Ramos (cell line): ENCODE measurements around the gene SAG.

Experiments
- in situ Hi-C: fragments of 300-500 bp; cut with MboI; formaldehyde crosslinking; loops from one replicate; pipeline ENCODE4 v1.14.3; 2022; ENCODE audit warnings: low sequenced_read_pairs; ENCODE audit not compliant: unreplicated experiment

Gene SAG

DNA sequence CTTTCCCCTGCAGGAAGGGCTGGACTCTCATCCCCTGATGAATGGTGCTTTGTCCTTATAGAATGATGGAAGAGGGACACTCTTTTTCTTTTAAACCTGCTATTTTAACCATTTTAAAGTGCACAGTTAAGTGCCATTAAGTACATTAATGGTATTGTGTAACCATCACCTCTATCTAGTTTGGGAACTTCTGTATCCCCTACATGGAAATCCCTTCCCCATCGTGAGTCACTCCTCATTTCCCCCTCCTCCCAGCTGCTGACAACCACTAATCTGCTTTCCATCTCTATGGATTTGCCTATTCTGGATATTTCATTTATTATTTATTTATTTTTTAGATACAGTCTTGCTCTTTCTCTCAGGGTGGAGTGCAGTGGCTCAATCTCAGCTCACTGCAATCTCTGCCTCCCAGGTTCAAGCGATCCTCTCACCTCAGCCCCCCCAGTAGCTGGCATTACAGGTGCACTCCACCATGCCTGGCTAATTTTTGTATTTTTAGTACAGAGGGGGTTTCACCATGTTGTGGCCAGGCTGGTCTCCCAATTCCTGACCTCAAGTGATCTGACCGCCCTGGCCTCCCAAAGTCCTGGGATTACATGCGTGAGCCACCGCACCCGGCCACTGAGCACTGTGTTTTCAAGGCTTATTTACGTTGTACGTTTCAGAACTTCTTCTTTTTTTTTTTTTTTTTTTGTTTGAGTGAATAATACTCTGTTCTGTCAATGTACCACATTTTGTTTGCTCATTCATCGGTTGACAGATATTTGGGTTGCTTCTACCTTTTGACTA is 62.5 kb downstream of the SAG start:
- in situ Hi-C loops, result loop anchor here (25.0 kb wide), 2 partner anchors 283 to 1708 kb away; no protein-coding TSS in a partner anchor

DNA sequence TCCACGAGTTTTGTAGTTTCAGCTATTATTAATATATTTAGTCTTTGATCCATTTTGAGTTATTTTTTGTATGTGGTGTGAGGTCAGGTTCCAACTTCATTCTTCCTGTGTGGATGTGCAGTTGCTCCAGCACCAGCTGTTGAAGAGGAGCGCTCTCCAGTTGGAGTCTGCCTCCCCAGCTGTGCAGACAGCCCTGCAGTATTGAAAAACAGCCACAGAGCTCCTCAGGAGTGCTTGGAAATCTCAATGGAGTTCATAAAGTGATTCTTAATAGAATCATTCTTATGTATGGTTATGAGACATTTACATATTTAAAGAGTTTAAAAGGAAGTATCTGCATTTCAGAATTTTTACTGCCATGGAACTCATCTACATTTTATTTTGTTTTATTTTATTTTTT is 64.0 kb downstream of the SAG start:
- in situ Hi-C loops, result loop anchor here (25.0 kb wide), 2 partner anchors 284 to 1709 kb away; no protein-coding TSS in a partner anchor

DNA sequence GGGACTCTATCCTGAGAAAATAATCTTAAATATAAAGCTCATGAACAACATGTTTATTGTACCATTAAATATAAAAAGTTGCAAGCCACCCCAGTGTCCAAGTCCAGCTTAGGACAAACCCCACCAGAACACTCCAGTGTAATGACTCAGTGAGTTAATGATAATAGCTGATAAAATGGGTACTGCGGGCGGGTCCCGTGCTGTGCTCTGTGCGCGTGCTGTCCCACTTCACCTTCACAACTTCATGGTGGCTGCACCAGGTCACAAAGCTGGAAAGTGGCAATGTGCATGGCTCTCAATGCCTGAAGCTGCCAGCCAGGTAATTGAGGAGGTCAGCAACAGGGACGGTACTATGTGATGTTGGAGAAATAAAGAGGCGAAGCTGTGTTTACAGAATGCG is 65.2 kb downstream of the SAG start:
- in situ Hi-C loops, result loop anchor here (25.0 kb wide), 2 partner anchors 286 to 1711 kb away; no protein-coding TSS in a partner anchor

DNA sequence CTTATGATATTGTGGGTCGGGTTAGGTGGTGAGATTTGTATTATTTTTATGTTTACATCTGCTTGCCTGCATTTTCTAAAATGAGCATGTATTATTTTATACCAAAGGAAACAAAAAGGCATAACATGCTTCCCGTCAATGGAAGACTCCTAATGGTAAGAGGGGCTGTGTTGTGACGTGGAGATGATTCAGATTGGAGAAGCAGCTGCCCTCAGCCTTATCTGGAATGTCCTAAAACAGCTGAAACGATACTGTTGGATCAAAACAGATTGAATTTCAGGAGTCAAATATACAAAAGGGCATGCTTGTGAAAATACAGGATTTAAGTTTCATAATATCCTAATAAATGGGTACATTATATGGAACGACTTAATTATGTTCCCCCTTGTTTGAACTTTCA is 65.7 kb downstream of the SAG start:
- in situ Hi-C loops, result loop anchor here (25.0 kb wide), 2 partner anchors 286 to 1711 kb away; no protein-coding TSS in a partner anchor

DNA sequence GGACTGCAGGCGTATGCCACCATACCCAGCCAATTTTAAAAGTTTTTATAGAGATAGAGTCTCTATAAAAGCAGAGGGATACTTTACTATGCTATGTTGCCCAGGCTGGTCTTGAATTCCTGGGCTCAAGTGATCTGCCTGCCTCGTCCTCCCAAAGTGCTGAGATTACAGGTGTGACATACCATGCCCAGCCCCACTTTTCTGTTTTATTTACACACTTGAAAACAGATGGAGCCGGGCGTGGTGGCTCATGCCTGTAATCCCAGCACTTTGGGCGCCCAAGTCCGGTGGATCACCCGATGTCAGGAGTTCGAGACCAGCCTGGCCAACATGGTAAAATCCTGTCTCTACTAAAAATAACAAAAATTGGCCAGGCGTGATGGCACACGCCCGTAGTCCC is 67.2 kb downstream of the SAG start:
- in situ Hi-C loops, result loop anchor here (25.0 kb wide), 2 partner anchors 287 to 1712 kb away; no protein-coding TSS in a partner anchor

DNA sequence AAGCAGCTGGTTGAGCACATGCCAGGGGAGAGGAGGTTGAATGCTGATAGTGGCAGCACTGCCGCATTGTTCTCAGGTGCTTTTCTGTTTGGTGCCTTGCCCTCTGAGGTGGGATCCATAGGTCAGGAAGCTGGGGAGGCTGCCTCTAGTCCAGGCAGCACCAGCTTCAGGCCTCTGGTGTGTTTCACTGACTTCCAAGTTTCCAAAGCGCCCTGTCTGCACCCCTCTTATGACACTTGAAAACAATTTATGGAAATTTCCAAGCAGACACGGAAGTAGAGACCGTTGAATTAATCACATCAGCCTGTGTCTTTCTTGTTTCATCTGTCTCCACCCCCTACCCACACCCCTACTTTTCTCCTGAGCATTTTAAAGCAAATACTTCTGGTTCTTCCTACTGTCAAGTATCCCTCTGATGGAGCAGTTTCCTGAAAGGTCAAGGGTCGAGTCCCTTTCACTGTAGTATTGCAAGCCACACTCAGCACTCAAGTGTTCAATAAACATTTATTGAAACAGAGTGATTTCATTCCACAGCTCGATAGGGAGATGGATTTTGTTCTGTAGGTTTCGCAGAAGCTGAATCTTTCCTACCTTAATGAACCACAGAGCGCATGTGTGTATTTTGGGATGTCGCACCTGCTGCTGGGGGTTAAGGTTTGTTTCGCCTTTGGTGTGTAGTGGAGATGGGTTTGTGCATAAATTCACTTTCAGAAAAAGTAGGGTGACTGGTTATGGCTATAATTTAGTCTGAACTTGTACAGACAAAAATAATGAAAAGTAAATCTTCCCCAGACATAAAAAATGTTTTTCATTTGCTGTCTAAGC is 68.1 kb downstream of the SAG start:
- in situ Hi-C loops, result no loop called here

DNA sequence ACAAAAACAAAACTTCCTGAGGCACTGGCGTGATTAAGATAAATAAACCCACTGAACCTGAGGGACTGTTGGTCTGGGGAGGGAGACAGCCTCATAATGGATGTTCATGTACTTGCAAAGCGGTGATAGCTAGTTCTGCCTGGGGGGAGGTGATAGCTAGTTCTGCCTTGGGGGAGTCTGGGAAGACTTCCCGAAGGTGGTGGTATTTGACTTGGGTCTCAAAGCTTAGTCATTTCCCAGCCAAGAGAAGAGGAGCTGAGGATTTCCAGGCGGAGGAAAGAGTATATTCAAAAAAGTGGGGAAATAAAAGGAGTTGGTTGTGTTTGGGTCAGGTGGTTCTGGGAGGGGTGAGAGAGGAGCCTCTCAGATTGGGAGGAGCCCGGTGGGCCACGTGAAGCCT is 71.4 kb downstream of the SAG start:
- in situ Hi-C loops, result no loop called here

DNA sequence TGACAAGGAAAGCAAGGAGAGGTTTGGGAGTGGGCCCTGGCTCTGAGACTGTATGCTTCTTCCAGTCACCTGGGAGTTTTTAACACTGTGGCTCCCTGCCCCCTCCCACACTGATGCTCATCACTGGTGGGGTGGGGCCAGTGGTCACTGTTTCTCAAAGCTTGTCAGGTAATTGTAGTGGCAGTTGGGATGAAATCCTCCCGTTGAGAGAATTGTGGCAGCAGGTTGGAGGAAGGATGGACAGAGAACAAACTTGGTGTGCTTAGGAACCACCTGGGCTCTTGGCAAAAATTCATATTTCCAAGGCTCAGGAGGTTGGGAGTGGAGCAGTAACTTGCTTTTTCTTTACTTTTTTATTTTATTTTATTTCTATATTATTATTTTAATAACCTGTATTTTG is 71.8 kb downstream of the SAG start:
- in situ Hi-C loops, result no loop called here

DNA sequence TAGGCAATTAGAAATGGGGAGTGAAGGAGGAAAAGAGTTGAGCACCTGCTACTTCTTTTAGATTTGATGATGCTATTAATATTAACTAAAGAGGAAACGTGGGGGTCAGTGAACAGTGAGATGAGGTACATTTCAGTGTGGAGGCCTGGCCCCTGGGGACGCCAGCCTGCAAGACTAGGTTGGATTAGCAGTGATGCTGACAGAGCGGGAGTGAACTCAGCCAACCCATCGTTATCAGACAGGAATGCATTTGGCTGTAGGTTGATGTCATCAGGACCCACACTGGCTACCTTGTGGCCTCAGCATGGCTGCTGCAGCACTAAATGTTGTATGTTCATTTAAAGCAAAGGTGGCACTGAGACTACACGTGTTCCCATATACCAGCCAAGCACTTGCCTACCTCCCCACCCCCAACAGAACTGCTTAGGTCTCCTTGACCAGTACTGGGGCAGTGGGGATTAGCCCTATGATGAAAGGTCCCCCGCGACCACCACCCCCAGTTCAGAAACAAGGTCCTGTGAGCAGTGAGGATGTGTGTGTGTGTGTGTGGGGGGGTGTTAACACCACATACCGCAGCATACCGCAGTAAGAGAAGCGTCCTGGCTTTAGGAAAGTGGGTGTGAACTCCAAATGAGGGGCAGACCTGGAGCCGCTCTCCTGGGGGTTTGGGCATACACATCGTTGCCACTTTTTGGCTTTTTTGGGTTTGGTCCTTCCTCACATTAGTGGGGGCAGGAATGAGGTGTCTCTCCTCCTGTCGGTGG is 72.7 kb downstream of the SAG start:
- in situ Hi-C loops, result no loop called here

DNA sequence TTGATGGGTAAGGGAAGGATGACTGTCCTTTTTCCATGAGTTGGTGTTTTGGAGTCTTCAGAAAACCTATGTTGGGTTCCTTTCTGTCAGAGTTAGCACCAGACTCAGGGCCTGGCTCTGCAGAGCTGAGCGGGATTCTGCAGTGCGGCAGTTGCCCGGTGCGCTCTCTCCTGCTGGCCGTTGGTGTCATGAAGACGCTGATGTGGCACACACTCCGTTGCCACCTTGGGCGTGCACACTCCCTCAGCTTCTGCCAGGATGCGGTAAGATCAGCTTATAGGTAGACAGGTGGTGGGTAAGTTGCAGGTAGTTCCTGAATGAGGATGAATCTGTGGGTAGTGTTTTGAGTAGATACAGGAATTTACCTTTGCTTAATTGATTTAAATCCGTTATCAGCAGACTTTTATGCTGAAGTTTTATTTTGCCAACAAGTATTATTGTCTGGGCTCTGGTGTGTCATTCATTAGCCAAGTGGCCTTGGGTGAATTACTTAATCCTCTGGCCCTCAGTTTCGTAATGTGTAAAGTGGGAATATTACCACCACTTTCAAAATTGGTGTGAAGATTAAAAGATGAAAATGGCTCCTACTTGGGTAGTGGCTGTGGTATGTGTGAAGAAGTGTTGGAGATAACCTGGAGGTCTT is 73.5 kb downstream of the SAG start:
- in situ Hi-C loops, result no loop called here

DNA sequence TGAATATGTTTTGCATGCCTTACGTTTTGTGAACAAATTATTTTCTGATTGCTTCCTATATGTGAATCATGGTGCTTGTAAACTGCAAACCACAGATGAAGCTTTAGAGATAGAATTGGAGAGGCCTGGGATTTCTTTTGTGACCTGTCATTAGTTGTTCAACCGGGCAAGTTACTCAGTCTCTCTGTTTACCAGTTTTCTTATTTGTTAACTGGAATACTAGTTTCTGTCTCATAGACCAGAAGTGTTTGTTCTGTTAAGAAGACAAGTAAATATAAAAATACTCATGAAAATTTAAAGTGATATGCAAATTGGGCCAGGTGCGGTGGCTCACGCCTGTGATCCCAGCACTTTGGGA is 74.0 kb downstream of the SAG start:
- in situ Hi-C loops, result no loop called here

DNA sequence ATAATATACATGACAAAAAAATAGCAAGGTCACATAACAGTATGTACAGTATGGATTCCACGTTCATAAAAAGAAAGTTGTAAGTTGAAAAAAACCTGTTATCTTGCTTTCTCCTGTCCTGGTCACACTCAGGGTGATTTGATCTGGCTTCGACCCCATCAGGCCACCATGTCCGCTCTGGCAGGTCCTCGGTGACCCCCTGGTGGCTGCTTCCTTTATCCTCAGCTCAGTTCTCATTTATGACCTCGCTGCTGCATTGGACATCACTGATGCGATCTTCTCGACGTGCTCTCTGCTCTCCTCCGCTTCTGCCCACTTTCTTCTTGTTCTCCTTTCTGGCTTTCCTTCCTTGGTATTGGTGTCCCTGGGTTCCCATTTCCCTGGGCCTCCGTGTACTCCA is 76.4 kb downstream of the SAG start:
- in situ Hi-C loops, result no loop called here

DNA sequence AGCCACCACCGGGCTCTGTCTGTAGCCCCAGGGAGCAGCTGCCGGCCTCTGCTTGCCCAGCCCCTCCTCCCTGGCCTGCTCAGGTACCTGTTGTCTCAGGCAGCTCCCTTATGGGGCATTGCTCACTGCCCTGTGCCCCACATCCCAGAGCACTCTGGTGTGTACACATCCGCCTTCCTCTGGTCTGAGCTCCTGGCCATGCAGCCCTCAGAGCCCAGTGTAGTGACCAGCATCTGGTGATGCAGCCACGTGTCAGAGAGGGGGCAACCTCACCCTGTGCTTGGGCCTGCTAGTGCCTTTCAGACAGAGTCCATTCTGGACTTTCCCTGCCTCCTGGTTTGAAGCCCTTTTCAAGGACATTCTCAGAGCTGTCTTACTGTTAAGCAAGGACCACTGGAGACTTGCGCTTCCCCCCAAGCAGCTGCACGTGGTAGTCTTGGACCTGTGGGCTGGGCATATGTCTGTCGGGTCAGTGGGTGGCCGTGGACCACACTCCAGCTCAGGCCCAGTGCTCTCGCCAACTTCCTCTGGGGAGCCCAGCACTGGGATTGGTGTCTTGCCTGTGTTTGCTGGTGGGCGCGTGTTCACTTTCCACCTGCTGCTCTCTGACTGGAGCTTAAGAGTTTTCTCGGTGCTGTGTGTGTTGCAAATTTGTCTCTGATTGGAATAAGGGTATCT is 77.3 kb downstream of the SAG start:
- in situ Hi-C loops, result no loop called here

DNA sequence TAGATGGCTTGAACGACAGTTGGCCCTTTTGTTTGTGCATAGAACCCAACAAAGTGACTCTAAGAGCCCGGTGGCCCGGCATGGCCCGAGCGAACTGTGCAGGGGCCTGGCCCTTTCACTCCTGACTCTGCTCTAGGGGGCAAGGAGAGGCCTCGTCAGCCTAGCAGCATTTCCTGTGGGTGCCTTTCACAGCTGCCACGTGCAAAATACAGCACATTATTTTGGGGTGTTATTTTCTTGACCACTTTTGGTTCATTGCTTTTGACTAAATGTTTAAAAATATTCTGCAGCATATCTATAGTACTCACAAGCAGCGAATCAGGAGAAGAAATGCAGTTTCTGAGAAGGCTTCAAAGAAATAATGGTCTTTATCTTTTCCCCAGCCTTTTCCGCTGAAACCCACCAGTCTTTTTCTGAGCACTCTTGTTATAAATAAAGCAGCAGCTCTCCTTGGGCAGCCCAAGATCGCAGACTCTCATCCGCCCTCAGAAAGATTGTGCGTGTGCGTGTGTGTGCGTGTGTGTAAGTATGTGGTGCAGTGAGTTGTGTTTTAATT is 78.0 kb downstream of the SAG start:
- in situ Hi-C loops, result no loop called here

DNA sequence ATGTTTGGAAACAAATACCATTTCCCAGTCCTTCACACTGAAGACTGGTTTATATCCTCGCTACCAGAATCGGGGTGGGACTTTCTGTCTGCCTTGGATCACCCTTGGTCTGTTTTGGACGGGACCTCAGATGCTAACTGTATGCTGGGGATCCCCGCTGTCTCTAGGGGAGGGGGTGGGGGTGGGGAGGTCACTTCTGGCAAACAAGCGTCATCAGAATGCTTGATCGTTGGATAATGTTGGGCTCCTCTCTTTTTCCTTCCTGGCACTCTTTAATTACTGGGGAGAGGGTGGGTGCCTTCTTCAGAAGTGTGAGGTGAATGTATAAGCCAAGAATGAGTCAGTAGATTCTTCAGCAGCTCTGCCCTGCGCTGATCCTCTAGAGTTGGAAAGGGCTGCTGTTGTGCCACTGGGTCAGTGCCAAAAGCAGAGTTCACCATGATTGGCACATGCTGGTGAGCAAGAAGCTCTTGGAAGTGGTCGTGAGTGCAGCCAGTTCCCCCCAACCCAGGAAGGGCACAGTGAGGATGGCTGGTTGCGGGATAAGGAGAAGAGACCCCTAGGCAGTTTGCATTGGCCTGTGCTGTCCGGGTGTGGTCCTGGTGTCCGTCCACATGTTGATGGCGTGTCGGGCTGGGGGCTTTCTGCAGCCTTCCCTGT is 78.9 kb downstream of the SAG start:
- in situ Hi-C loops, result no loop called here

DNA sequence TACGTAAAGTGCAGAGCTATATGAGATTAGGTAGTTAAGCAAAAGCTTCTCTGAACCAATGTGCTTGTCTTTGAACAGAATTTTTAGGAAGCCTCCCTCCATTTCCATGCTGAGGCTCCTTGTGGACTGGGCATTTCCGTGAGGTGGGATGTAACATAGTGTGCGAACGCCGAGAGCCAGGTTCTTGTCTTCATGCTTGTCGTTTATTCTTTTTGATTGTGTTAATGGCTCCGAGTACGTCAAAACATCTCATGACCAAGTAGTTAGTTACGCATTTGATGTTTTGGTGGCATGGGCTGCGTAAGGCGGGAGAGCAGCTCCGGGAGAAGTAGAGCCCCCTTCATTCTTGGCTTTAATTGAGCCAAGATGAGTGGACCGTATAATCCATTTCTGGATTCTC is 79.6 kb downstream of the SAG start:
- in situ Hi-C loops, result no loop called here

DNA sequence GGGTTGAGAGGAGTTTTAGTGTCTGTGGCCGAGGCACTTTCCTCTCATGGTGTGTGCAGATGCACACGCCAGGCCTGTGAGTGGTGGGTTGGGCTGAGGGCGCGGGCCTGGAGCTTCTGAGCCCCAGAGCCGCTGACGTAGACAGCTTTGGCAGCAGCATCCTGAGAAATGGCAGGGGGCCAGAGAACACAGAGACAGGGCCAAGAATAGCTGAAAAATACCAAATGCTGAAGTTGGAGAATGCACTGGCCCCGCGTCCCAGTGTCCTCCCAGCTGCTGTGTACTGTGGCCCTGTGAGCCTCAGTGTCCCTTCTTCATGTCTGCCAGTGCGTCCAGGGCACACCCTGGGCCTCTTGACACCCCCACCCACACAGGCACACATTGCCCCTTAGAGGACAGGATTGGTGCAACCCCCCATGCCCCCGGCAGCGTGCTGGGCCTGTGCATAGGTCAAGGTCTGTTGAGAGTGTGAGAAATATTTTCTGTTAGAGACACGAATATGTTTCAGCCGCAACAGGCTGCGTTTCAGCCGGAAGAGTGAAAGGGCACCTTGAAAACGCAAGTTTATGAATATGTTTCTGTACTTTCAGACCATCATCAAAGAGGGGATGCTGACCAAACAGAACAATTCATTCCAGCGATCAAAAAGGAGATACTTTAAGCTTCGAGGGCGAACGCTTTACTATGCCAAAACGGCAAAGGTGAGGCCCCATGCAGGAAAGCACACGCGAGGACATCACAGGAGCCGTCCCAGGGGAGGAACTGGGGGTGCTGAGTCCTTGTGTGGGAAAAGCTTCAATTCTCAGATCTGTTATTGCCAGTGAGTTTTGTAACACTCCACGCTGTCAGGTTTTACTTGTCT is 80.3 kb downstream of the SAG start:
- in situ Hi-C loops, result no loop called here

DNA sequence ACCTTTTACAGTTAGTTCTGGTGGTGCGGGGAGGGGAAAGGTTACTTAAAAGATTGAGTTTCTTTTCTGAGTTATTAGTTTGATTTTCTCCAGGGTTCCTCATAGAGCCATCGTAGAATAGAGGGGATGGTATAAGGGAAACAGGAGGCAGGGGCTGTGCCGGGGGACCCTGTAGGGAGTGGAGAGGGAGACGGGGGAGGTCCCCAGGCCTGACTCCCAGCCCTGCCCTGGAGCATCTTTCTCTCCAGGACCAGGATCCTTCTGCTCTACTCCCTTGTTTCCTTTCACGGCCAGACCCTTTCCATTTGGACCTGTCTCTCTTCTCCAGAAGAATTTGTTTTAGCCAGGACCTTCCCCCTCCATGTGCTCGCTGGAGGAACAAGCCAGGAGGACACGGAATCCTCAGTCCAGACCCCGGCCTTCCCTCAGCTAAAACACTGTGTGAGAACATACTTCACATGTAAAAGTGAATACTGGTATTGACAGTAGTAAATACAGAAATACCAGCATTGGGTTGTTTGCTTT is 82.0 kb downstream of the SAG start:
- in situ Hi-C loops, result no loop called here
